HFF-Myc (cell line): Measurements from ENCODE around the gene KRTAP17-1.

Experiments used
- DNase-seq: peaks from one replicate; pipeline ENCODE4 v3.0.0-alpha.2; 2011; ENCODE audit warnings: low read depth; ENCODE audit errors: extremely low read depth
- H3K4me3 ChIP-seq: replicated peaks from 2 replicates; pipeline ENCODE4 v1.5.1; 2011; ENCODE audit warnings: low read depth, mild to moderate bottlenecking, control low read depth, low read length
- CTCF ChIP-seq: IDR thresholded peaks from 2 replicates; pipeline ENCODE4 v1.5.1; 2012; ENCODE audit warnings: mild to moderate bottlenecking, low read depth, low read length, control low read depth; ENCODE audit errors: missing control alignments

The KRTAP17-1 gene

GRCh38 chr17:41332239-41332638 is 16.7 kb upstream of the KRTAP17-1 start:
- TF ChIP-seq CTCF: no peak
- no peak overlapping the region for H3K4me3 ChIP-seq
- no peak for DNase-seq

GRCh38 chr17:41331606-41332005 is 16.1 kb upstream of the KRTAP17-1 start:
- no peak overlapping the region for H3K4me3 ChIP-seq
- TF ChIP-seq CTCF: no peak
- DNase-seq: no peak

- H3K4me3 ChIP-seq: no peak overlapping the region
- peak; percentile 91 for TF ChIP-seq CTCF
- peak; percentile 54 for DNase-seq
Measured at GRCh38 chr17:41329279-41329948, 13.9 kb upstream of the KRTAP17-1 start.

GRCh38 chr17:41328207-41328606 is 12.7 kb upstream of the KRTAP17-1 start:
- no peak for TF ChIP-seq CTCF
- no peak overlapping the region for H3K4me3 ChIP-seq
- DNase-seq: no peak

GRCh38 chr17:41327411-41328120 is 12.1 kb upstream of the KRTAP17-1 start:
- DNase-seq: no peak
- no peak for TF ChIP-seq CTCF
- no peak overlapping the region for H3K4me3 ChIP-seq

GRCh38 chr17:41326173-41327145 is 10.9 kb upstream of the KRTAP17-1 start:
- TF ChIP-seq CTCF: no peak
- no peak for DNase-seq
- H3K4me3 ChIP-seq: no peak overlapping the region
